ENCODE data around the gene LMAN1L. TPM values are rescaled to one million over a fixed set of nuclear protein-coding genes. Genes with fewer than 3 reads are reported as not detected.

LMAN1L gene
- polyA plus RNA-seq, 6 donors from 2014 or later: not detected

DNA sequence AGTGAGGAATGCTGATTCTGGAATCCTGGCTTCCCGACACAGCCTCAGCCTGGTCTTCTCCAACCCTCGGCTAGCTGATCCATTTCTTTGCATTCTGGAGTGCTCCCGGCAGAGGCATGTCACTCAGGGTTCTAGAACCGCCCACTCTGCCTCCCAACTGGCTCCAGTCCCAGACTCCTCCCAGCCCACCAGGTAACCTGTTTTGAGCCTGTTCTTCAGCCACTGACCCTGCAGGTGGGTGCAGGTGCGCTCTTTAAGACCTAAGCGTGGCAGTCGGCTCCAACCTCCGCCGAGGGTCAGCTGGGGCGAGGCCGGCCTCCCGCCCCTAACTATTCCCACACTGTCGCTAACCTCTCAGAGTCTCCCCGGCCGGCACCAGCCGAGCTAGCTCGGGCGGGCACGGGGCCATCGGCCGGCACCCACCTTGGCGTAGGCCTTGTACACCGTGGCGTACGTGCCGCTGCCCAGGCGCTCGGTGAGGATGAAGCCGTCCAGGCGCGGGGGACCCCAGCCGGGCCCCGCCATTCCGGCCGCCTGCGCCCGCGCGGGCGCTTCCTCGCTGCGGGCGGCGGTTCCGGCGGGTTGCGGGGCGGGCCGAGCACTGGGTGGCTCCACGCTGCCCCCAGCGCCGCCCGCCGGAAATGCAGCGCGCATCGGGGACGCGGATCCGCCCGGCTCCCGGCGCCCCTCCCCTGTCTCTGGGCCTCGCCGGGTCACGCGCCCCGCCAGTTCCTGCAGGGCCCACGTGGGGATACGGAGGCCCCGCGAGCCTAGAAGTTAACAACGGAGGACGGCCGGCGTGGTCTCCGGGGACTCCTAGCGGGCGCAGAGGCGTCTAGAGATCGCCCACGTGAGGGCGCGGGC, 30.2 kb downstream of the LMAN1L start, which contains the start of gene ULK3:
Gene ULK3, minus strand, starts transcription at position 576 of the 864 bp plus-strand sequence. Its CDS starts 51 bp downstream, at position 525.
- DNase-seq (peak; percentile 95), ATAC-seq (ENCODE audit: low read depth in 2 of 2) (peak; percentile 91 to 93)
- peak within 1 kb of the TSS; percentile 84 to 94 (median 88) for H3K4me3 Mint-ChIP-seq
- peaks cover 33 to 39% (median 38%) of the 10 kb centered on the region in 3 donors for H3K4me1 Mint-ChIP-seq
- peaks cover 0 to 5% of the 10 kb centered on the region in 2 donors for H3K36me3 Mint-ChIP-seq
- no peaks in the 10 kb centered on the region for H3K9me3 Mint-ChIP-seq
- H3K27me3 Mint-ChIP-seq: no peaks in the 10 kb centered on the region
- H3K27ac Mint-ChIP-seq: peak within 1 kb of the TSS; percentile 84 to 94 (median 92)

GRCh38 chr15:74843445-74843828, 30.8 kb downstream of the LMAN1L start:
- peaks cover 33 to 39% (median 38%) of the 10 kb centered on the region in 3 donors for H3K4me1 Mint-ChIP-seq
- DNase-seq (no peak), ATAC-seq (ENCODE audit: low read depth in 2 of 2) (no peak)
- H3K27ac Mint-ChIP-seq: peak overlapping the region; percentile 84 to 94 (median 92)
- no peaks in the 10 kb centered on the region for H3K27me3 Mint-ChIP-seq
- peaks cover 0 to 11% of the 10 kb centered on the region in 2 donors for H3K36me3 Mint-ChIP-seq
- no peaks in the 10 kb centered on the region for H3K9me3 Mint-ChIP-seq
- H3K4me3 Mint-ChIP-seq: peak overlapping the region; percentile 78 to 94 (median 84)

- no peaks in the 10 kb centered on the region for H3K9me3 Mint-ChIP-seq
- DNase-seq (no peak), ATAC-seq (ENCODE audit: low read depth in 2 of 2) (no peak)
- H3K4me1 Mint-ChIP-seq: peaks cover 33 to 39% (median 37%) of the 10 kb centered on the region in 3 donors
- peak overlapping the region in 5 of 8 donors; percentile 78 to 89 (median 84) for H3K4me3 Mint-ChIP-seq
- peak overlapping the region in 5 of 6 donors; percentile 18 to 94 (median 84) for H3K27ac Mint-ChIP-seq
- no peaks in the 10 kb centered on the region for H3K27me3 Mint-ChIP-seq
- peaks cover 0 to 14% of the 10 kb centered on the region in 2 donors for H3K36me3 Mint-ChIP-seq
These were observed 31.3 kb downstream of the LMAN1L start for GRCh38 chr15:74843891-74844299.

- peak overlapping the region in 3 of 8 donors; percentile 12 to 40 (median 40) for H3K4me3 Mint-ChIP-seq
- peak overlapping the region; percentile 76 to 94 (median 86) for H3K27ac Mint-ChIP-seq
- DNase-seq: no peak
- H3K9me3 Mint-ChIP-seq: no peaks in the 10 kb centered on the region
- peaks cover 33 to 39% (median 35%) of the 10 kb centered on the region in 3 donors for H3K4me1 Mint-ChIP-seq
- ATAC-seq (ENCODE audit: low read depth in 2 of 2): no peak
- H3K36me3 Mint-ChIP-seq: peaks cover 2 to 14% of the 10 kb centered on the region in 2 donors
- H3K27me3 Mint-ChIP-seq: no peaks in the 10 kb centered on the region
These were observed 31.9 kb downstream of the LMAN1L start for GRCh38 chr15:74844319-74845207.

- peaks cover 5 to 14% of the 10 kb centered on the region in 2 donors for H3K36me3 Mint-ChIP-seq
- peak overlapping the region in 3 of 8 donors; percentile 18 to 69 (median 40) for H3K4me3 Mint-ChIP-seq
- no peak for ATAC-seq (ENCODE audit: low read depth in 2 of 2)
- DNase-seq: no peak
- H3K27me3 Mint-ChIP-seq: no peaks in the 10 kb centered on the region
- peaks cover 33 to 39% (median 35%) of the 10 kb centered on the region in 3 donors for H3K4me1 Mint-ChIP-seq
- H3K27ac Mint-ChIP-seq: peak overlapping the region in 4 of 6 donors; percentile 76 to 91 (median 86)
- no peaks in the 10 kb centered on the region for H3K9me3 Mint-ChIP-seq
These were observed 32.6 kb downstream of the LMAN1L start for GRCh38 chr15:74845208-74845568.

DNA sequence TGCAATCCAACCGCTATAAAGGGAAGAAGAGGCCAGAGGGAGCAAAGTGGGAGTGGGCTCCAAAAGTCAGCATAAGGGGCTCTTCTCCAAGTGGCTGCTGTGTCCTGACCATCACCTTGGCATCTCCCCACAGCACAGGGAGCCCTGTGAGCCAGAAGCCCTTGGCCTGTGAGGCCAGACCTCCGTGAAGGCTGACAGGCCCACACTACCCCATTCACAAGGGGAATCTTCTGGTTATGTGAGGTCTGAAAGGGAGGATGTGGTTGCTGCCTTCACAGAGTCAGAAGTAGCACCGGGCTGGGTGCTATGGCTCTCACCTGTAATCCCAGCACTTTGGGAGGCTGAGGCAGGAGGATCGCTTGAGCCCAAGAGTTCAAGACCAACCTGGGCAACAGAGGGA, 32.9 kb downstream of the LMAN1L start:
- DNase-seq: no peak
- peak overlapping the region in 2 of 8 donors; percentile 18 to 69 for H3K4me3 Mint-ChIP-seq
- H3K27ac Mint-ChIP-seq: peak overlapping the region in 3 of 6 donors; percentile 84 to 91 (median 87)
- peaks cover 5 to 14% of the 10 kb centered on the region in 2 donors for H3K36me3 Mint-ChIP-seq
- no peaks in the 10 kb centered on the region for H3K27me3 Mint-ChIP-seq
- no peak for ATAC-seq (ENCODE audit: low read depth in 2 of 2)
- H3K4me1 Mint-ChIP-seq: peaks cover 33 to 39% (median 35%) of the 10 kb centered on the region in 3 donors
- H3K9me3 Mint-ChIP-seq: no peaks in the 10 kb centered on the region

GRCh38 chr15:74847432-74847831, 34.8 kb downstream of the LMAN1L start:
- DNase-seq: no peak
- Mint-ChIP-seq H3K4me3 (no peak overlapping the region), H3K9me3 (no peaks in the 10 kb centered on the region), H3K4me1 (peaks cover 21 to 33% (median 23%) of the 10 kb centered on the region in 3 donors), H3K36me3 (peaks cover 5 to 20% of the 10 kb centered on the region in 2 donors), H3K27ac (peak overlapping the region in 1 of 6 donors; percentile 41), H3K27me3 (no peaks in the 10 kb centered on the region)
- no peak for ATAC-seq (ENCODE audit: low read depth in 2 of 2)

GRCh38 chr15:74850393-74850792, 37.8 kb downstream of the LMAN1L start:
- H3K9me3 Mint-ChIP-seq: no peaks in the 10 kb centered on the region
- H3K27me3 Mint-ChIP-seq: no peaks in the 10 kb centered on the region
- no peak for ATAC-seq (ENCODE audit: low read depth in 2 of 2)
- H3K4me3 Mint-ChIP-seq: no peak overlapping the region
- peaks cover 4 to 10% (median 8%) of the 10 kb centered on the region in 3 donors for H3K4me1 Mint-ChIP-seq
- no peak for DNase-seq
- no peak overlapping the region for H3K27ac Mint-ChIP-seq
- H3K36me3 Mint-ChIP-seq: peaks cover 5 to 29% of the 10 kb centered on the region in 2 donors

GRCh38 chr15:74851960-74852359, 39.3 kb downstream of the LMAN1L start:
- H3K4me3 Mint-ChIP-seq: no peak overlapping the region
- H3K27ac Mint-ChIP-seq: no peak overlapping the region
- no peaks in the 10 kb centered on the region for H3K27me3 Mint-ChIP-seq
- no peaks in the 10 kb centered on the region for H3K9me3 Mint-ChIP-seq
- peaks cover 5 to 29% of the 10 kb centered on the region in 2 donors for H3K36me3 Mint-ChIP-seq
- ATAC-seq (ENCODE audit: low read depth in 2 of 2) (no peak), DNase-seq (no peak)
- peaks cover 10 to 18% (median 10%) of the 10 kb centered on the region in 3 donors for H3K4me1 Mint-ChIP-seq

DNA sequence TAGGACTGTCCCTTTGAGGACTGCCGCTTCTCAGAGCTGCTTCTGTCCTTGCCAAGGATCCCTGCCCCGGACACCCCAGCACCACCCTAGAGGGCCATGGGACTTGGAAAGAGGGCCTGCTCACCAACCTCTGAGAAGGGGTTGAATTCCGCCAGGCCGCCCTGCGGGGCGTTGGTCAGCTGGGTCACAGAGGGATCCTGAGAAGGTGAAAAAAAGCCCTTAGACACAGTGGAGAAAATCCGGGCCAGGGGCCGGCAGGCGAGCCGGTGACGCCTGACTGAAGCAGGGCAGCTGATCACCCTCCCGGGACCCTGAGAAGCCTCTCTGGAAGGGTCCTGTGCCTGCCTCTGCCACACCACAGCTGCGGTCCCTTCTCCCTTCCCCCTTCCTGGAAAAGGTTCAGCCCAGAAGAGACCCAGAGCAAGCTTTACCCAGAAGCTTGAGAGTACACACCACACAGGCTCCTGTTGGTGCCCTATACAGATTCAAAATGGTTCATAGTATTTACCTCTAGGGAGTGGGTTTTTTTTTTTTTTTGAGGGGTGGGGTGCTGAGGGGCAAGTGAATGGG, 41.9 kb downstream of the LMAN1L start:
- Mint-ChIP-seq H3K4me3 (peak overlapping the region in 1 of 8 donors; percentile 16), H3K9me3 (no peaks in the 10 kb centered on the region), H3K27ac (peak overlapping the region in 1 of 6 donors; percentile 54), H3K4me1 (peaks cover 31 to 44% (median 36%) of the 10 kb centered on the region in 3 donors), H3K36me3 (peaks cover 4 to 15% of the 10 kb centered on the region in 2 donors), H3K27me3 (no peaks in the 10 kb centered on the region)
- DNase-seq (no peak), ATAC-seq (ENCODE audit: low read depth in 2 of 2) (no peak)

DNA sequence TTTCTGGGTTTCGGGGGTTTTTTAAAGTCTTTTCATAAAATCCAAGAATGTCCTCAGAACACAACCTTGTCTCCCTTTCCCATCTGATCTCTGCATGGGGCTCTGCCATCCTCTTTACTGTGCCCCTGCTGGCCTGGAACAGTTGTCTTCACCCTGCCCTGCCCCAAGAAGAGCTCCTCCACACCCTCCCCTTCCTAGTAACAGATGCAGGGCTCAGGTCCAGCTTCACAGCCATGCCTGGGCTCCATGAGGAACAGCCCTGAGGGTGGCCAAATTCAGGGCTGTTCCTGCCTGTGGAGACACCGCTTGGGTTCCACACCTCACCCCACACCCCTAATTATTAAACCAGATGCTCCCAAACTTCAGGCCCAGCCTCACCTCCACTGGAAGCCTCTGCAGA, 43.2 kb downstream of the LMAN1L start:
- Mint-ChIP-seq H3K4me3 (no peak overlapping the region), H3K27ac (peak overlapping the region in 3 of 6 donors; percentile 37 to 89 (median 70)), H3K4me1 (peaks cover 31 to 46% (median 44%) of the 10 kb centered on the region in 3 donors), H3K36me3 (peaks cover 0 to 15% of the 10 kb centered on the region in 2 donors), H3K9me3 (no peaks in the 10 kb centered on the region), H3K27me3 (no peaks in the 10 kb centered on the region)
- ATAC-seq (ENCODE audit: low read depth in 2 of 2) (no peak), DNase-seq (no peak)

DNA sequence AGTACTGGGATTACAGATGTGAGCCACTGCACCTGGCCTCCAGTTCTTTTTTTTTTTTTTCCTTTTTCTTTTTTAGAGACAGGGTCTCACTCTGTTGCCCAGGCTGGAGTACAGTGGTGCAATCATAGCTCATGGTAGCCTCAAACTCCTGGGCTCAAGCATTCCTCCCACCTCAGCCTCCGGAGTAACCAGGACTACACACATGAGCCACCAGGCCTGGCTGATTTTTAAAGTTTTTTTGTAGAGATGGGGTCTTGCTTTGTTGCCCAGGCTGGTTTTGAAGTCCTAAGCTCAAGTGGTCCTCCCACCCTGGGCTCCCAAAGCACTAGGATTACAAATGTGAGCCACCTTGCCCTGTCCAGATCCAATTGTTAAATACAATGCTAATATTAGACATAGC, 43.9 kb downstream of the LMAN1L start:
- H3K4me3 Mint-ChIP-seq: peak overlapping the region in 1 of 8 donors; percentile 68

More for the DNA sequence above, 43.9 kb downstream of the LMAN1L start:
- Mint-ChIP-seq H3K4me1 (peaks cover 31 to 49% (median 42%) of the 10 kb centered on the region in 3 donors), H3K36me3 (peaks cover 0 to 15% of the 10 kb centered on the region in 2 donors), H3K9me3 (no peaks in the 10 kb centered on the region), H3K27ac (peak overlapping the region in 1 of 6 donors; percentile 12), H3K27me3 (no peaks in the 10 kb centered on the region)
- ATAC-seq (ENCODE audit: low read depth in 2 of 2) (no peak), DNase-seq (no peak)

All from naive B cell (primary cell).